CD4-positive, alpha-beta T cell (primary cell): ENCODE results near the gene SERPINE1. TPM values are rescaled to one million over a fixed set of nuclear protein-coding genes. Genes with fewer than 3 reads are reported as not detected.
"Not testable (repeated sequence)": the region's sequence is repeated elsewhere in the genome, so short reads cannot be mapped to it uniquely, and the experiment has no call there.

Experiments used
- ATAC-seq: fragments of 200-7000 bp; cut with Tn5 transposase; one replicate; pipeline ENCODE4 v1.10.0; 2022; ENCODE audit warnings: mild to moderate bottlenecking; ENCODE audit not compliant: poor library complexity
- CTCF ChIA-PET: fragments of 350-600 bp; sonication (Branson Sonifier 250); formaldehyde crosslinking; loops from one replicate; lab custom pipeline; 2021; ENCODE audit warnings: antibody characterized with exemption, inconsistent platforms; lab: Charles Lee
- POLR2A ChIA-PET: fragments of 350-600 bp; sonication (Branson Sonifier 250); formaldehyde crosslinking; loops from one replicate; lab custom pipeline; 2021; ENCODE audit warnings: antibody characterized with exemption, inconsistent platforms; lab: Charles Lee
- DNase-seq, 14 experiments: peaks; one replicate each; pipeline ENCODE4 v3.0.0-alpha.2; 2013 to 2020; ENCODE audit warnings: mixed read lengths in 2 of 14
- H3K27ac ChIP-seq, 2 donors: one replicate each; pipeline versions ENCODE4 v1.5.1 to v1.7.0; 2013; ENCODE audit warnings: low read length in 2 of 2, low read depth in 1 of 2, mild to moderate bottlenecking in 1 of 2
- H3K27me3 ChIP-seq, 2 experiments: 1 replicate in 1 of 2; 2 replicates in 1 of 2; pipeline versions ENCODE4 v1.6.1 to v1.7.0; 2013; ENCODE audit warnings: low read length in 2 of 2, control low read depth in 1 of 2, mild to moderate bottlenecking in 1 of 2, moderate library complexity in 1 of 2; ENCODE audit not compliant: insufficient read depth in 2 of 2, control insufficient read depth in 1 of 2
- H3K36me3 ChIP-seq: one replicate; pipeline ENCODE4 v1.6.1; 2013; ENCODE audit warnings: low read length, control low read depth; ENCODE audit not compliant: insufficient read depth
- H3K4me1 ChIP-seq: one replicate; pipeline ENCODE4 v1.6.1; 2013; ENCODE audit warnings: low read length, control low read depth; ENCODE audit not compliant: insufficient read depth
- H3K4me3 ChIP-seq: one replicate; pipeline ENCODE4 v1.5.1; 2013; ENCODE audit warnings: mild to moderate bottlenecking, low read length, moderate library complexity
- H3K9me3 ChIP-seq, 2 experiments: 1 replicate in 1 of 2; 2 replicates in 1 of 2; pipeline versions ENCODE4 v1.6.1 to v1.7.0; 2013; ENCODE audit warnings: low read length in 2 of 2, mild to moderate bottlenecking in 2 of 2, control low read depth in 1 of 2, moderate library complexity in 1 of 2; ENCODE audit not compliant: control insufficient read depth in 1 of 2, insufficient read depth in 1 of 2
- H3K27ac Mint-ChIP-seq: one replicate; pipeline ENCODE4 v1.8.0; 2020; ENCODE audit warnings: mixed read lengths
- H3K27me3 Mint-ChIP-seq: one replicate; pipeline ENCODE4 v1.8.0; 2021; ENCODE audit warnings: mixed read lengths
- H3K36me3 Mint-ChIP-seq: one replicate; pipeline ENCODE4 v1.8.0; 2021; ENCODE audit warnings: low read depth, mixed read lengths
- H3K4me1 Mint-ChIP-seq: one replicate; pipeline ENCODE4 v1.8.0; 2021; ENCODE audit warnings: low read depth, mixed read lengths
- H3K4me3 Mint-ChIP-seq: one replicate; pipeline ENCODE4 v1.8.0; 2020; ENCODE audit warnings: mild to moderate bottlenecking, mixed read lengths
- H3K9me3 Mint-ChIP-seq: one replicate; pipeline ENCODE4 v1.8.0; 2020; ENCODE audit warnings: mixed read lengths
- intact Hi-C, 2 experiments: fragments of 100-400 bp; cut with DNase I in 1 of 2; cut with micrococcal nuclease in 1 of 2; formaldehyde crosslinking; loops; one replicate each; pipeline versions ENCODE4 v1.15.1 to v1.9.0; 2023 to 2025; cut with DNase I, micrococcal nuclease
- total RNA-seq, 174 experiments: library from RNA in 2 of 174; stranded (reverse) in 2 of 174; gene quantifications; one replicate each; pipeline ENCODE4 v1.2.3 and lab custom pipeline; 2021 to 2026
- TF ChIP-seq, protein P1 (sequence below): fragments of 200-600 bp; IDR thresholded peaks from one replicate; pipeline ENCODE4 v1.8.0; 2022; ENCODE audit warnings: antibody characterized with exemption, mild to moderate bottlenecking

The SERPINE1 gene
- total RNA-seq, 2 experiments from 2014 or later: 0.11 TPM; not detected in 1

DNA sequence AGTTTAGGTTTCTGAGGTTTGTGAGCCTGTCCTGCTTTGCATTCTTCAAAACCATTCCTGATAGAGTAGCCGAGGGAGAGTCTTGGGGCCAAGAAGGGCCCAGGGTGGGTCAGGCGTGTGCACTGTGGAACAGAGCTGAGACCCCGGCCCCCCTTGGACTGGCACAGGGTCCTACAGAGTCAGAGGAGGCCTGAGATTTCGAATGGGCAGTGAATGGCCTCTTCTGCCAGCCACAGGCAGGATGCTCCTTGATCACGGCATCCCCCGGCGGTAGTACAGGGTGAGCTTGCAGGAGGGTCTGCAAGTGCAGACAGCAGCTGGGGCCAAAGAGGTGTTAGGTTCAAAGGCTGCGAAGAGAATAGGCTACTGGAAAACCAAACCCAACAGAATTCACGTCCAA lies 37.0 kb upstream of the SERPINE1 start:
- Histone ChIP-seq H3K27ac (no peak overlapping the region), H3K27me3 (no peaks in the 10 kb centered on the region), H3K36me3 (peaks cover 33% of the 10 kb centered on the region), H3K9me3 (no peaks in the 10 kb centered on the region), H3K4me3 (no peak overlapping the region), H3K4me1 (peaks cover 48% of the 10 kb centered on the region)
- DNase-seq (no peak), ATAC-seq (no peak)
- H3K4me1 Mint-ChIP-seq: peaks cover 31% of the 10 kb centered on the region
- POLR2A ChIA-PET: no interaction called here
- TF ChIP-seq, protein P1, sequence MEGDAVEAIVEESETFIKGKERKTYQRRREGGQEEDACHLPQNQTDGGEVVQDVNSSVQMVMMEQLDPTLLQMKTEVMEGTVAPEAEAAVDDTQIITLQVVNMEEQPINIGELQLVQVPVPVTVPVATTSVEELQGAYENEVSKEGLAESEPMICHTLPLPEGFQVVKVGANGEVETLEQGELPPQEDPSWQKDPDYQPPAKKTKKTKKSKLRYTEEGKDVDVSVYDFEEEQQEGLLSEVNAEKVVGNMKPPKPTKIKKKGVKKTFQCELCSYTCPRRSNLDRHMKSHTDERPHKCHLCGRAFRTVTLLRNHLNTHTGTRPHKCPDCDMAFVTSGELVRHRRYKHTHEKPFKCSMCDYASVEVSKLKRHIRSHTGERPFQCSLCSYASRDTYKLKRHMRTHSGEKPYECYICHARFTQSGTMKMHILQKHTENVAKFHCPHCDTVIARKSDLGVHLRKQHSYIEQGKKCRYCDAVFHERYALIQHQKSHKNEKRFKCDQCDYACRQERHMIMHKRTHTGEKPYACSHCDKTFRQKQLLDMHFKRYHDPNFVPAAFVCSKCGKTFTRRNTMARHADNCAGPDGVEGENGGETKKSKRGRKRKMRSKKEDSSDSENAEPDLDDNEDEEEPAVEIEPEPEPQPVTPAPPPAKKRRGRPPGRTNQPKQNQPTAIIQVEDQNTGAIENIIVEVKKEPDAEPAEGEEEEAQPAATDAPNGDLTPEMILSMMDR: no peak
- CTCF ChIA-PET: interaction anchor here (1.7 kb wide), 1 partner anchor 12 kb away, joined by 5 read pairs; no protein-coding TSS in a partner anchor
- H3K9me3 Mint-ChIP-seq: no peaks in the 10 kb centered on the region
- H3K27me3 Mint-ChIP-seq: no peaks in the 10 kb centered on the region
- no peak overlapping the region for H3K27ac Mint-ChIP-seq
- no peak overlapping the region for H3K4me3 Mint-ChIP-seq
- intact Hi-C loops: loop anchor here in 1 of 2 experiments (5.0 to 10.0 kb wide), 4 partner anchors 52 to 1375 kb away; partner anchors contain the start of genes ALKBH4, LRWD1 and POP7
- peaks cover 40% of the 10 kb centered on the region for H3K36me3 Mint-ChIP-seq

DNA sequence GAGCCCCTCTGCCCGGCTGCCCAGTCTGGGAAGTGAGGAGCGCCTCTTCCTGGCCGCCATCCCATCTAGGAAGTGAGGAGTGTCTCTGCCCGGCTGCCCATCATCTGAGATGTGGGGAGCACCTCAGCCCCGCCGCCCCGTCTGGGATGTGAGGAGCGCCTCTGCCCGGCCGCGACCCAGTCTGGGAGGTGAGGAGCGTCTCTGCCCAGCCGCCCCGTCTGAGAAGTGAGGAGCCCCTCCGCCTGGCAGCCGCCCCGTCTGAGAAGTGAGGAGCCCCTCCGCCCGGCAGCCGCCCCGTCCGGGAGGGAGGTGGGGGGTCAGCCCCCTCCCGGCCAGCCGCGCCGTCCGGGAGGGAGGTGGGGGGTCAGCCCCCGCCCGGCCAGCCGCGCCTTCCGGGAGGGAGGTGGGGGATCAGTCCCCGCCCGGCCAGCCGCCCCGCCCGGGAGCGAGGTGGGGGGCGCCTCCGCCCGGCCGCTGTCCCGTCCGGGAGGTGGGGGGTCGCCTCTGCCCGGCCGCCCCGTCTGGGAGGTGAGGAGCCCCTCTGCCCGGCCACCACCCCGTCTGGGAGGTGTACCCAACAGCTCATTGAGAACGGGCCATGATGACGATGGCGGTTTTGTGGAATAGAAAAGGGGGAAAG lies 34.5 kb upstream of the SERPINE1 start:
- POLR2A ChIA-PET: not testable (repeated sequence)

DNA sequence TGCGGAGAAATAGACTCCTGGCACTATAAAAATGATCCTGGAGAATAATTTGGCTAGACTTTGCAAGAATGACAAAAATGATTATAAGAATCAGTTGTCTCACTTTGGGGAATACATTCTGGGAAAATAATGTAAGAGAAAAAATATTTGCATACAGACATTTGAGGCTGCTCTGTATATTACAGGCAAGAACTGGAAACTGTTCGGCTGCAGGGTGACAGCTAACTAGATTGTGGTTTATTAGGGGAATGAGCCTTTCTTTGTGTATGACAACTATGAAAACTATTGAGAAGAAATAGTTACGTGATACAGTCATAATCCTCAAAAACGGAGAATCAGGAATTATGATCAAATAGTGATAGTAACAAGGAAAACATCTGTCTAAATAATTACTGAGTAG lies 33.0 kb upstream of the SERPINE1 start:
- Mint-ChIP-seq H3K4me1 (peaks cover 19% of the 10 kb centered on the region), H3K9me3 (no peaks in the 10 kb centered on the region), H3K27ac (no peak overlapping the region), H3K36me3 (peaks cover 28% of the 10 kb centered on the region), H3K27me3 (no peaks in the 10 kb centered on the region), H3K4me3 (no peak overlapping the region)
- H3K27ac ChIP-seq: no peak overlapping the region
- no peak overlapping the region for H3K4me3 ChIP-seq
- H3K36me3 ChIP-seq: peaks cover 11% of the 10 kb centered on the region
- intact Hi-C loops: no loop called here
- TF ChIP-seq, protein P1: no peak
- peaks cover 13% of the 10 kb centered on the region for H3K4me1 ChIP-seq
- no peaks in the 10 kb centered on the region for H3K27me3 ChIP-seq
- H3K9me3 ChIP-seq: no peaks in the 10 kb centered on the region
- ATAC-seq: no peak
- no peak for DNase-seq
- CTCF ChIA-PET: no interaction called here
- POLR2A ChIA-PET: no interaction called here

More for the DNA sequence above, 34.5 kb upstream of the SERPINE1 start:
- intact Hi-C loops, H3K9me3 Mint-ChIP-seq, CTCF ChIA-PET, H3K9me3 ChIP-seq, H3K4me3 ChIP-seq, DNase-seq, H3K27ac Mint-ChIP-seq, H3K27ac ChIP-seq, H3K27me3 ChIP-seq, ATAC-seq, H3K27me3 Mint-ChIP-seq, H3K4me3 Mint-ChIP-seq: not testable (repeated sequence)
- Histone ChIP-seq H3K4me1 (peaks cover 28% of the 10 kb centered on the region), H3K36me3 (peaks cover 25% of the 10 kb centered on the region)
- peaks cover 30% of the 10 kb centered on the region for H3K36me3 Mint-ChIP-seq
- peaks cover 17% of the 10 kb centered on the region for H3K4me1 Mint-ChIP-seq
